NCI-H82 treated with DMSO at 0.1 percent for 48 hours (cell line): ENCODE results near the gene AJAP1.

ENCODE experiments used
- DNase-seq: peaks from one replicate; lab custom pipeline; 2025; ENCODE audit not compliant: unreplicated experiment; lab: John Stamatoyannopoulos, UW

The AJAP1 gene

DNA sequence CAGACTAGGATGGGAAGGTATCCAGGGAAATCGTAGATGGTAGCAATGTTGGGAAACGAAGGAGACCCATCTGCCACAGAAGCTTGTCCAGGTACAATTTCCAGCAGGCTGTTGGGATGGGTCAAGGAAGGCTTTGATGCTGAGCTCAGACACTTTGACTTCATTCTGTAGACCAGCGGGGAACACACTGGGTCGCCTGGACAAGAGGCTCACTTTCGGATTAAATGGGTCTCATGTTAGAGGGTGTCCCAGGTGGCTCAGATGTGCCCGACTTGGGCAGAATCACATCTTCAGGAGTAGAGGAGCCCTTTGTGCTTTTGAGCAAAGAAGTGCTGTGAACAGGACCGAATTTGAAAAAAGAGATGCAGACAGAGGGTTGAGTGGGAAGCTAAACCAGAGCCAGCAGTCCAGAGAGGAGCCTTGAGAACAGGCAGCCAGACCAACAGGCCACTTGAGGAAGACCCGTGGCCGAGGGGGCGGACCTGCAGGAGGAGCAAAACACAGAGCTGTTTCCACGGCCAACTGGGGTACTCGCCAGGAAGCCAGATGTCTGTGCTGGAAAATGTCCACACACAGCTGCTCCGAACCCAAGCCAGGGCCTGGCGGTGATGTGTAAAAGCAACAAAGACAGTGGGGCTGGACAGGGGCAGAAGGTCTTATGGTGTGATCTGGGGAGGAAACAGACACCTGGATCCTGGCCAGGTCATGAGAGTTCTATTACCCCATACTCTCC lies 146.9 kb downstream of the AJAP1 start:
- DNase-seq = no peak

DNA sequence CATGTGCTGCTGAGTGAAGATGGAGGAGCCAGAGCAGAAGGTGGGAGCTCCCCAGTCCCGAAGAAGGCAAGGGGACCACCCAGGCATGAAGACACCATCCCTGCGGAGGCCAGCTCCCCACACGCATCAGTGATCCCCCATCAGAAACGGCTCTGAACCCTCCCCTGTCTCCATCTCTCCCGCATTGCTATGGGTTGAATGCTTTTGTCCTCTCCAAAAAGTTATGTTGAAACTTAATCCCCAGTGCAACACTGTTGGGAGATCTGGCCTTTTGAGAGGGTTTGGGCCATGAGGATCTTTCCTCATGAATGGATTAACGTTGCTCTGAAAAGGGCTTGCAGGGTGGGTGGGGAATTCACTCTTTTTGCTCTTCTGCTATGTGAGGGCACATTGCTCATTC lies 147.6 kb downstream of the AJAP1 start:
- DNase-seq = no peak

DNA sequence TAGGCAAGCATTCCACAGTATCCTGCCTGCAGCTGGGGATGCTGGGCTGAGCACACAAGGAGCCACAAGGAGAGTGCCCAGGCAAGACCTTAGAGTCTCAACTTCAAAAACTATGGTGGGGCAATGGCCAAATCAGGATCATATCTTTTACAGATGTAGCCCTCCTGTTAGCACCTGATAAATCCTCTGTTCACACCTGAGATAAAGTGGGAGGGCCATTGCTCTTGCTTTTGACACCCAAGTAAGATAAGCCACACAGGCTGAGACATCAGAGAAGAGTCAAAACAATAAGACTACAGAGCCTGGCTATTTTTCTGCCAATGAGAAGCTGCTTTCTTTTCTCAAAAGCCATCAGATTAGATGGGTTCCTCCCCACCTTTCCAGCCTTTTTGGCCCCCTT lies 148.9 kb downstream of the AJAP1 start:
- no peak for DNase-seq

DNA sequence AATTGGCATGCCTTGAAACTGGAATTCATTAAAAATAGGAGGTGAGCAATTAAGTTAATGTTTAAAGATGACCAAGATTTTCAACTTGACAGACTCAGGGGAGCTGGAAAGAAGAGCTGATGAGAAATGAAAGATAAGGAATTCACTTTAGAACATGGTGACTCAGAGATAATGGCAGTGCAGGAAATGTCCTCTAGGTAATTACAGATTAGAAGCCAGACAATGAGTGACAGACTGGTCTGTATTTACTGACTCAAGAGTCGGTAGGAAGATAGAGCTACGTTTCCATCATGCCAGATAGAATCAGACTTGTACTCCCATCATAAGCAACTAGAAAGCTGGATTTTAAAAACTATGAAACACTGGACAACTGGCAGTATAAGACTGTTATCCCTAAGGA lies 151.6 kb downstream of the AJAP1 start:
- DNase-seq = no peak

DNA sequence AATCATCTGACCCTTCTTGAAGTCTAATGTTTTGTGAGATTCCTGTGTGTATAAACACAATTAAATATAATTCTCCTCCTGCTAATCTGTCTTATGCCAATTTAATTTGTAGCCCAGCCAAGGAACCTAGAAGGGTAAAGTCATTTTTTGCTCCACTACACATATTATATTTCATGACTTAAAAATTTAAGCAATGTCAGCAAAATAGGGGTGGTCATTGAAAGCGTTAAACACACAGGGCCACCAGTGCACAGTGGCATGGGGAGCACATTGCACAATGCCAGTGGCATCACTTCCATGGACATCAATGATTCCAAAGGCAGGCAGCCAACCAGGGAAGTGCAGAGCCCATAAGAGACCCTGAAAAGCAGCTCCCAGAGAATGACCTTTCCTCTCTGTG lies 166.1 kb downstream of the AJAP1 start:
- no peak for DNase-seq

DNA sequence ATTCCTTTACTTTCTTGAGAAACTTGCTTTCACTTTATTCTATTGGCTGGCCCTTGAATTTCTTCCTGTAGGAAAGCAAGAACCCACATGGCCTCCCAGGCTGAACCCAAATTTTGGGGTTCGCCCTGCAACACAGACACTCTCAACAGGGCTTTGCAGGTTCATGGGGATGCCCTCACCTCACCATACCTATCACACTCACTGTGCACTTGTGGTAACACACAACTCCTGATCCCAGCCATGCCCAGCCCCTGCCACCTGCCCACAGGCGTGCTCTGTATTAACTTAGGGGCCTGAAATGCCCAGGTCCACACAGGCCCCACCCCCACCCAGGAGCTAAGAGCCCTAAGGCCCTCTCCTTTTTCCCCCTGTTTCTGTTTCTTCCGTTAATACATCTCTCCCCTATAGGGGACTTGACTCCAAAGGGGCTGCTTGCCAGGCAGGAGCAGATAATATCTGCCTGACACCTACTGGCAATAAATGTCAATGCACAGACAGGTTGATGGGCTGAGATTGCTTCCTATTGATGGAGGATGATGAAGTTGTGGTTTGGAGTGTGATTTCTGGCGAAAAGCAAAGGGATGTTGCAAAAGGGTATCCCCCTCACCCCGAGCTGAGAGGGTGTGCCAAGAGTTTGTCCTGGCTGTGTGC lies 171.5 kb downstream of the AJAP1 start:
- no peak for DNase-seq

DNA sequence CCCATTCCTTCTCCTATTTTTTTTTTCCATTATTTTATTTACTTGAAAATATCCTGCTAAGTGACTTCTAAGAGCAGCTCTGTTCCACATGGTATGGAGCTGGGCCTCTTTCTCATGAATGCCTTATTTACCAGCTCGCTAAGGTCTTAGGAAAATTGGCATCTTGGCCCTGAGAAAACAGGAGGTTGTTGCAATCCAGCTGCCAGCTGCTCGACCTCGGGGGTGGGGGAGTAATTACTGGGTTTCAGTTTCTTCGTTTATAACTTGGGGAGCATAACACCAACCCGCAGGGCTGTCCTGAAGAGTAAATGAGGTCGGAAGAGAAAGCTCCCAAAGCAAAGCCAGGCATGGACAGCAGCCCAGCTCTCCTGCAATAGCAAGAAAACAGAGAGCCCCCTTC lies 176.3 kb downstream of the AJAP1 start:
- DNase-seq = no peak

DNA sequence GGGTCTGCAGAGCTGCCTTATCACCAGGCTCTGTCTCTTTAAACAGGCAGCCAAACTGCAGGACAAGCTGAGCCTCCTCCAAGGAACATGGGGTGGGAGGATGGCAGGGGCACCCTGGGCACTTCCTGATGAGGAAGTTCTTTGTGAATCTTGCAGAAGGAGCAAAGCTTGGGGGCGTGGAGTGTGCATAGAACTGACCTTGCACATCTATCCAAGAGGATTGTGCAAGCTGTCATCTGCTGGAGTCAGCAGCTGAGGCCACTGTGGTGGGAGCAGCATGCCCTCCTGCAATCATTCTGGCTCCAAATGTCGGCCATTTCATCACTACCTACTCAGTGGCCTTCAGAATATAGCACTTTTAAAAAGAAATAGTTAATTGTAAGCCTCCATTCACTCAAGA lies 182.2 kb downstream of the AJAP1 start:
- no peak for DNase-seq

DNA sequence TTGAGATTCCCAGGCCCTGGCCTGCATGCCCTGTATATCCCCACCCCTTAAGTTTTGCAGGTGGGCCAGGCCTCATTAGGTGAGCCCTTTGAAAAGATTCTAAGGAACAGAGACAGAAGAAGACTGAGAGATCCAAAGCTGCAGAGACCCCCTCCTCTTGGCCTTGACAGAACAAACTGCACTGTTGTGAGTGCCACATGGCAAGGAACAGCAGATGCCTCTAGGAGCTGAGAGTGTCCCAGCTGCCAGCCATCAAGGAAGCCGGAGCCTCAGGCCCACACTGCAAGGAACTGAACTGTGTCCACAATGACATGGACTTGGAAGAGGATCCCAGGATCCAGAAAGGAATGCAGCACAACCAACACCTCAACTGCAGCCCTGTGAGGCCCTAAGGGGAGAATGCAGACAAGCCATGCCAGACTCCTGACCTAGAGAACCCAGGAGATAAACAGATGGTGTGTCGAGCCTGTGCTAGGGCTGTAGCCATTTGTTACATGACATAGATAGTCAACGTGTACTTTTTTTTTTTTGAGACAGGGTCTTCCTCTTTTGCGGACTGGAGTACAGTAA lies 182.7 kb downstream of the AJAP1 start:
- no peak for DNase-seq

DNA sequence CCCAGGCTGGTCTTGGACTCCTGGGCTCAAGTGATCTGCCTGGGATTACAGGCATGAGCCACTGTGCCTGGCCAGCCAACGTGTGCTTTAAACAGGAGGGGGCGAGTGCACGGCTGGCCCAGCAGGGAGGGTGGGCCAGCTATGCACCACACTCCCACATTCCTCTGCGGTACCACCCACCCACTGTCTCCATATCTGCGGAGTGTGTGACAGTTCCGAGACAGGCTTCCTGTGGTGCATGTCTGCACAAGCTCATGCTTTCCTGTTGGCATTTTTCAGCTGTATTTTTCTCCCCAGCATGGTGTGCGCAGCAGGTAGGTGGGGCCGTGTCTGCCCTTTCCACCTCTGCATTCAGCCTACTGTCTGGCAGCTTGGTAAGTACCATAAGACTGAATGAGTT lies 183.3 kb downstream of the AJAP1 start:
- no peak for DNase-seq

DNA sequence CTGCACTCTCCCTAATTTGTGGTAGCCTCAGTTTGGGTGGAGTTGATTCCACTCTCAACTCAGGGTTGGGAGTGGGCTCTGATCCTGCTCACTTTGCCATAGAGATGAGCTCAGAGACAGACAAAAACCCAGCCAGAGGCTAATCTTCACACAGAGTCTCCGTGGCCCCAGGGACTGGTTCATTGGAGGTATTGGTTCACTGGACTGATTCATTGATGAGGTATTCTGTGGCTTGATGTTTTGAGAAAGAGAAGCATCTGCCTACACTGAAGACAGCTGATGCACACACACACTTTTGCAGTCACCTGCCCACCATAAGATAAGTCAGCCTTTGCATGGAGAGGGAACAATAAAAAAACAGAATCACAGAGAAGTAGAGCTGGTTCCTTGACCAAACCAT lies 183.8 kb downstream of the AJAP1 start:
- DNase-seq = no peak
